ENCODE results near the gene POLA1.

Gene POLA1

GRCh38 chrX:25020391-25020904 lies 326.7 kb downstream of the POLA1 start:
- Histone ChIP-seq H3K9ac (ENCODE audit: low read depth in 1 of 2, low read length in 2 of 2) (no peak overlapping the region), H3K36me3 (ENCODE audit: control insufficient read depth in 1 of 2, insufficient read depth in 2 of 2, low read length in 2 of 2) (no peaks in the 10 kb centered on the region), H3K27me3 (ENCODE audit: control insufficient read depth in 1 of 2, insufficient read depth in 2 of 2, low read length in 2 of 2) (peaks cover 55 to 76% of the 10 kb centered on the region in 2 donors), H3K27ac (ENCODE audit: low read depth, low read length) (no peak overlapping the region), H3K4me3 (ENCODE audit: low read depth in 1 of 2, low read length in 2 of 2) (no peak overlapping the region), H3K4me1 (ENCODE audit: control insufficient read depth in 1 of 2, insufficient read depth in 2 of 2, low read length in 2 of 2) (no peaks in the 10 kb centered on the region), H3K9me3 (ENCODE audit: control insufficient read depth in 1 of 2, low read length in 2 of 2) (no peaks in the 10 kb centered on the region)

DNA sequence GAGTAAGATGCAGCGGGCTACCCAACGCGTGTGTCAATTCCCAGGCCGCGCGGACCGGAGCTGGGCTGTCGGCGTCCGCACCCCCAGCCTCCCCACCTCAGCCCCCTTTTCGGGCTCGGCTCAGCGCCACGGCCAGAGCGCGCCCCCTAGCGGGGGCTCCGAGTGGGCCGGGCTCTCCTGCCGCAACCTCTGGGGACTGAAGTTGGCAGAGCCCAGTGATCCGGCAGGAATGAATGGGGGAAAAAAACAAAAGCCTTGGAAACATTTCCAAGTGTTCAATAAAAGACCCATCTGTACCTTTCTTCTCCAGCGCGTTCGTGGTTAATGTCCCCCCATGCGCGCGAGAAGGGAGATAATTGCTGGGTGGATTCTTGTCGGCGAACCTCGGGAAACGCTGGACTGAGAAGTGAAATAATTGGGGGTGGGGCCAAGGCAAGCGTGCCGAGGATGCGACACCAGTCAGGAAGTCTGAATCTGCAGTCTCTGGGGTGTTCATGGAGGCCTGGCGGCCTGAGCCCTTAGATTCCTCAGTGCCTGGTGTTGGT lies 327.3 kb downstream of the POLA1 start:
- Histone ChIP-seq H3K4me1 (ENCODE audit: control insufficient read depth in 1 of 2, insufficient read depth in 2 of 2, low read length in 2 of 2) (no peaks in the 10 kb centered on the region), H3K9me3 (ENCODE audit: control insufficient read depth in 1 of 2, low read length in 2 of 2) (no peaks in the 10 kb centered on the region), H3K9ac (ENCODE audit: low read depth in 1 of 2, low read length in 2 of 2) (no peak overlapping the region), H3K4me3 (ENCODE audit: low read depth in 1 of 2, low read length in 2 of 2) (peak overlapping the region; percentile 35 to 40), H3K36me3 (ENCODE audit: control insufficient read depth in 1 of 2, insufficient read depth in 2 of 2, low read length in 2 of 2) (no peaks in the 10 kb centered on the region), H3K27ac (ENCODE audit: low read depth, low read length) (no peak overlapping the region), H3K27me3 (ENCODE audit: control insufficient read depth in 1 of 2, insufficient read depth in 2 of 2, low read length in 2 of 2) (peaks cover 55 to 74% of the 10 kb centered on the region in 2 donors)

GRCh38 chrX:25022499-25023325 lies 329.0 kb downstream of the POLA1 start:
- Histone ChIP-seq H3K4me3 (ENCODE audit: low read depth in 1 of 2, low read length in 2 of 2) (no peak overlapping the region), H3K27me3 (ENCODE audit: control insufficient read depth in 1 of 2, insufficient read depth in 2 of 2, low read length in 2 of 2) (peaks cover 43 to 57% of the 10 kb centered on the region in 2 donors), H3K9me3 (ENCODE audit: control insufficient read depth in 1 of 2, low read length in 2 of 2) (no peaks in the 10 kb centered on the region)

DNA sequence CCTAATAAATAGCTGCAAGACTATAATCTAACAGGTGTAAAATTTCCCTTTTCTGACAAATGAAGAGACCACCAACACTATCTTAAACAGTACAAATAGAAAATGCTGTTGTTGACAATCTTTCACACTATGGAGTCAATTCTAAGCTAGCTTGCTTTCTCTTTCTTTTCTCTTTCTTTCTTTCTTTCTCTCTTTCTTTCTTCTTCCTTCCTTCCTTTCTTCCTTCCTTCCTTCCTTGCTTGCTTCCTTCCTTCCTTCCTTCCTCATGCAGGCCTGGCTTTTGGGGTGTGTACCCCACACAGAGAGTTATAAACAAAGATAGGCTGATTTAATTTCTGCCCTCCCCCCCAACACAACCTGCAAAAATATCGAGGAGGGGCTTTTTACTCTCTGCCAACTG lies 330.2 kb downstream of the POLA1 start:
- H3K36me3 ChIP-seq (ENCODE audit: control insufficient read depth in 1 of 2, insufficient read depth in 2 of 2, low read length in 2 of 2) = no peaks in the 10 kb centered on the region
- H3K9me3 ChIP-seq (ENCODE audit: control insufficient read depth in 1 of 2, low read length in 2 of 2) = no peaks in the 10 kb centered on the region
- no peaks in the 10 kb centered on the region for H3K4me1 ChIP-seq (ENCODE audit: control insufficient read depth in 1 of 2, insufficient read depth in 2 of 2, low read length in 2 of 2)
- no peak overlapping the region for H3K4me3 ChIP-seq (ENCODE audit: low read depth in 1 of 2, low read length in 2 of 2)
- H3K9ac ChIP-seq (ENCODE audit: low read depth in 1 of 2, low read length in 2 of 2) = no peak overlapping the region
- peaks cover 38 to 54% of the 10 kb centered on the region in 2 donors for H3K27me3 ChIP-seq (ENCODE audit: control insufficient read depth in 1 of 2, insufficient read depth in 2 of 2, low read length in 2 of 2)
- no peak overlapping the region for H3K27ac ChIP-seq (ENCODE audit: low read depth, low read length)

More at GRCh38 chrX:25022499-25023325, 329.0 kb downstream of the POLA1 start:
- Histone ChIP-seq H3K9ac (ENCODE audit: low read depth in 1 of 2, low read length in 2 of 2) (no peak overlapping the region), H3K27ac (ENCODE audit: low read depth, low read length) (no peak overlapping the region), H3K4me1 (ENCODE audit: control insufficient read depth in 1 of 2, insufficient read depth in 2 of 2, low read length in 2 of 2) (no peaks in the 10 kb centered on the region), H3K36me3 (ENCODE audit: control insufficient read depth in 1 of 2, insufficient read depth in 2 of 2, low read length in 2 of 2) (no peaks in the 10 kb centered on the region)

- H3K27ac ChIP-seq (ENCODE audit: low read depth, low read length) = no peak overlapping the region
- no peaks in the 10 kb centered on the region for H3K36me3 ChIP-seq (ENCODE audit: control insufficient read depth in 1 of 2, insufficient read depth in 2 of 2, low read length in 2 of 2)
- peaks cover 22 to 38% of the 10 kb centered on the region in 2 donors for H3K27me3 ChIP-seq (ENCODE audit: control insufficient read depth in 1 of 2, insufficient read depth in 2 of 2, low read length in 2 of 2)
- no peaks in the 10 kb centered on the region for H3K4me1 ChIP-seq (ENCODE audit: control insufficient read depth in 1 of 2, insufficient read depth in 2 of 2, low read length in 2 of 2)
- no peaks in the 10 kb centered on the region for H3K9me3 ChIP-seq (ENCODE audit: control insufficient read depth in 1 of 2, low read length in 2 of 2)
- no peak overlapping the region for H3K9ac ChIP-seq (ENCODE audit: low read depth in 1 of 2, low read length in 2 of 2)
- H3K4me3 ChIP-seq (ENCODE audit: low read depth in 1 of 2, low read length in 2 of 2) = no peak overlapping the region
Measured at GRCh38 chrX:25025615-25026014, 331.9 kb downstream of the POLA1 start.

DNA sequence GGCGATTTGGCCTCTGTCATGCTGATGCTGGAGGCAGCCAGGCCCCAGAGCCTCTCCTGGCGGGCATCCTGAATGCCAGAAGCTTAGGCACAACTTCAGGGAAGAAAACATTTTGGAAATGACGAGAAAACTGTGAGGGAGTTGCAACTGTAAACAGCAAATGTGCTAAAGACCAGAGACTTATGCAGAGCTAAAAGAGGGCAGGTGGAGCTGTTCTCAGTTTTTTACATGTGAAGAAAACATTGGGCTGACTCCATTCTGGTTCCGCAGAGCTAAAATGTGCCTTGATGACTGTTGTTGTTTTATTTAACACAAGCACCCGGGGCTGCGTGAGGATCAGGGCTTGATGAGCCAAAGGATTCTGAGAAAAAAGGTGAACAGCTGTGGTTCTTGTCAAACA lies 332.9 kb downstream of the POLA1 start:
- Histone ChIP-seq H3K27ac (ENCODE audit: low read depth, low read length) (no peak overlapping the region), H3K4me1 (ENCODE audit: control insufficient read depth in 1 of 2, insufficient read depth in 2 of 2, low read length in 2 of 2) (no peaks in the 10 kb centered on the region), H3K4me3 (ENCODE audit: low read depth in 1 of 2, low read length in 2 of 2) (no peak overlapping the region), H3K36me3 (ENCODE audit: control insufficient read depth in 1 of 2, insufficient read depth in 2 of 2, low read length in 2 of 2) (no peaks in the 10 kb centered on the region), H3K9me3 (ENCODE audit: control insufficient read depth in 1 of 2, low read length in 2 of 2) (no peaks in the 10 kb centered on the region), H3K27me3 (ENCODE audit: control insufficient read depth in 1 of 2, insufficient read depth in 2 of 2, low read length in 2 of 2) (peaks cover 16 to 30% of the 10 kb centered on the region in 2 donors), H3K9ac (ENCODE audit: low read depth in 1 of 2, low read length in 2 of 2) (no peak overlapping the region)

- H3K4me1 ChIP-seq (ENCODE audit: control insufficient read depth in 1 of 2, insufficient read depth in 2 of 2, low read length in 2 of 2) = no peaks in the 10 kb centered on the region
Measured at GRCh38 chrX:25028726-25029125, 335.0 kb downstream of the POLA1 start.

DNA sequence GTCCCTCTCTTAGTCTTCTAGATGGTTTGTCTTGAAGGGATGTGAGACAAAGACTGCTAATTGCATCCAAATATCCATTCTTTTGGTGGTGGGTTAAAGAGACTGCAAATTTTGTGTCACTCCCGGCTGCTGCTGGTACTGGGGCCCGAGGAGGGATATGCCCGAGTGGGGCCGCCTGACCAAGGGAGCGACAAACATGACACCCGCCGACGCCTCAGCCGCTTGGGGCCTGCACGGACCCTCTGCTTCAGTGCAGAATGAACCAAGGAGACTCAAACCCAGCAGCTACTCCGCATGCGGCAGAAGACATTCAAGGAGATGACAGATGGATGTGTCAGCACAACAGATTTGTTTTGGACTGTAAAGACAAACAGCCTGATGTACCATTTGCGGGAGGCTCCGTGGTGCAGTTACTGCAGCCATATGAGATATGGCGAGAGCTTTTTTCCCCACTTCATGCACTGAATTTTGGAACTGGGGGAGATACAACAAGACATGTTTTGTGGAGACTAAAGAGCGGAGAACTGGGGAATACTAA lies 335.6 kb downstream of the POLA1 start:
- Histone ChIP-seq H3K9me3 (ENCODE audit: control insufficient read depth in 1 of 2, low read length in 2 of 2) (no peaks in the 10 kb centered on the region), H3K27ac (ENCODE audit: low read depth, low read length) (no peak overlapping the region), H3K4me1 (ENCODE audit: control insufficient read depth in 1 of 2, insufficient read depth in 2 of 2, low read length in 2 of 2) (no peaks in the 10 kb centered on the region), H3K9ac (ENCODE audit: low read depth in 1 of 2, low read length in 2 of 2) (no peak overlapping the region), H3K36me3 (ENCODE audit: control insufficient read depth in 1 of 2, insufficient read depth in 2 of 2, low read length in 2 of 2) (no peaks in the 10 kb centered on the region), H3K27me3 (ENCODE audit: control insufficient read depth in 1 of 2, insufficient read depth in 2 of 2, low read length in 2 of 2) (peaks cover 0 to 4% of the 10 kb centered on the region in 2 donors), H3K4me3 (ENCODE audit: low read depth in 1 of 2, low read length in 2 of 2) (no peak overlapping the region)

More at GRCh38 chrX:25028726-25029125, 335.0 kb downstream of the POLA1 start:
- no peak overlapping the region for H3K4me3 ChIP-seq (ENCODE audit: low read depth in 1 of 2, low read length in 2 of 2)
- no peaks in the 10 kb centered on the region for H3K9me3 ChIP-seq (ENCODE audit: control insufficient read depth in 1 of 2, low read length in 2 of 2)
- H3K36me3 ChIP-seq (ENCODE audit: control insufficient read depth in 1 of 2, insufficient read depth in 2 of 2, low read length in 2 of 2) = no peaks in the 10 kb centered on the region
- peaks cover under 1 to 10% of the 10 kb centered on the region in 2 donors for H3K27me3 ChIP-seq (ENCODE audit: control insufficient read depth in 1 of 2, insufficient read depth in 2 of 2, low read length in 2 of 2)
- H3K27ac ChIP-seq (ENCODE audit: low read depth, low read length) = no peak overlapping the region
- no peak overlapping the region for H3K9ac ChIP-seq (ENCODE audit: low read depth in 1 of 2, low read length in 2 of 2)

DNA sequence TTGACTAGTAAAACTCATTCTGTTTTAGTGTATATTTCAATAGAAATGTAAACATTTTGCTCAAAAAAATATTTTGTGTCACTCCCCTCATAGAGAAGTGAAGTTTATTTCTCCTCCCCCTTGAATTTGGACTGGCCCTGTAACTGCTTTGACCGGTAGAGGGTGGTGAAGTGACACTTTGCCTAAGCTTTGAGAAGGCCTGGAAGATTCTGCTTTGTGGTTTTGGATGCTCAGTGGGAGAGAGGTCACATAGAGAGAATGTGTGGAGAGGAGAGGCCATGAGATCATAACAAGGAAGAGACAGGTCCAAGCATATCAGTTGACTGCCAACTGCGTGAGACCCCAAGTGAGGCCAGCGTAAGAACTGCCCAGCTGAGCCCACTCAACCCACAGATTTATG lies 341.2 kb downstream of the POLA1 start:
- H3K4me3 ChIP-seq (ENCODE audit: low read depth in 1 of 2, low read length in 2 of 2) = no peak overlapping the region

GRCh38 chrX:25039036-25039435 lies 345.3 kb downstream of the POLA1 start:
- no peaks in the 10 kb centered on the region for H3K4me1 ChIP-seq (ENCODE audit: control insufficient read depth in 1 of 2, insufficient read depth in 2 of 2, low read length in 2 of 2)
- no peaks in the 10 kb centered on the region for H3K27me3 ChIP-seq (ENCODE audit: control insufficient read depth in 1 of 2, insufficient read depth in 2 of 2, low read length in 2 of 2)
- H3K9me3 ChIP-seq (ENCODE audit: control insufficient read depth in 1 of 2, low read length in 2 of 2) = no peaks in the 10 kb centered on the region
- H3K36me3 ChIP-seq (ENCODE audit: control insufficient read depth in 1 of 2, insufficient read depth in 2 of 2, low read length in 2 of 2) = no peaks in the 10 kb centered on the region
- no peak overlapping the region for H3K4me3 ChIP-seq (ENCODE audit: low read depth in 1 of 2, low read length in 2 of 2)
- no peak overlapping the region for H3K27ac ChIP-seq (ENCODE audit: low read depth, low read length)
- no peak overlapping the region for H3K9ac ChIP-seq (ENCODE audit: low read depth in 1 of 2, low read length in 2 of 2)

More for the DNA sequence above, 341.2 kb downstream of the POLA1 start:
- no peaks in the 10 kb centered on the region for H3K36me3 ChIP-seq (ENCODE audit: control insufficient read depth in 1 of 2, insufficient read depth in 2 of 2, low read length in 2 of 2)
- H3K4me1 ChIP-seq (ENCODE audit: control insufficient read depth in 1 of 2, insufficient read depth in 2 of 2, low read length in 2 of 2) = no peaks in the 10 kb centered on the region
- no peaks in the 10 kb centered on the region for H3K27me3 ChIP-seq (ENCODE audit: control insufficient read depth in 1 of 2, insufficient read depth in 2 of 2, low read length in 2 of 2)
- H3K27ac ChIP-seq (ENCODE audit: low read depth, low read length) = no peak overlapping the region
- H3K9me3 ChIP-seq (ENCODE audit: control insufficient read depth in 1 of 2, low read length in 2 of 2) = no peaks in the 10 kb centered on the region
- H3K9ac ChIP-seq (ENCODE audit: low read depth in 1 of 2, low read length in 2 of 2) = no peak overlapping the region

Measured in duodenal mucosa (tissue), 2 donors.